GM12891 (cell line): ENCODE results near the gene TBC1D30. TPM values are rescaled to one million over a fixed set of nuclear protein-coding genes. Genes with fewer than 3 reads are reported as not detected.
A peak's percentile ranks its signal among the peaks of the same experiment; 100 is the strongest.
"Not testable (repeated sequence)": the region's sequence is repeated elsewhere in the genome, so short reads cannot be mapped to it uniquely, and the experiment has no call there.

Experiments used
- DNase-seq: peaks from one replicate; pipeline ENCODE4 v3.0.0; 2011; ENCODE audit warnings: low spot score; ENCODE audit not compliant: insufficient read length
- FAIRE-seq: peaks from 2 replicates; lab custom pipeline; 2011; peaks lifted over from hg19 to GRCh38; lab: Jason Lieb, UNC
- PAX5 ChIP-seq: IDR thresholded peaks from 2 replicates; pipeline ENCODE4 v1.6.1; 2011; ENCODE audit warnings: low read length, moderate library complexity, mild to moderate bottlenecking; ENCODE audit not compliant: insufficient read depth, severe bottlenecking
- POLR2A ChIP-seq: IDR thresholded peaks from 2 replicates; pipeline ENCODE4 v1.6.1; 2011; ENCODE audit warnings: low read depth, low read length, control low read depth
- POLR2AphosphoS5 ChIP-seq: IDR thresholded peaks from 2 replicates; pipeline ENCODE4 v1.6.1; 2011; ENCODE audit warnings: low read depth, low read length, control low read depth
- POU2F2 ChIP-seq: IDR thresholded peaks from 2 replicates; pipeline ENCODE4 v1.6.1; 2011; ENCODE audit warnings: low read depth, mild to moderate bottlenecking, control low read depth, low read length, moderate library complexity
- SPI1 ChIP-seq: IDR thresholded peaks from 2 replicates; pipeline ENCODE4 v1.6.1; 2011; ENCODE audit warnings: low read depth, low read length, control low read depth
- TAF1 ChIP-seq: IDR thresholded peaks from 2 replicates; pipeline ENCODE4 v1.6.1; 2011; ENCODE audit warnings: low read depth, low read length, control low read depth
- polyA plus RNA-seq: library from polyadenylated mRNA; unstranded; fragments of >200 nt; gene quantifications from one replicate; pipeline ENCODE4 v1.2.1, GENCODE V29; 2012; ENCODE audit warnings: low read depth, missing spikeins, inconsistent platforms; ENCODE audit not compliant: missing spikeins

Gene TBC1D30, protein sequence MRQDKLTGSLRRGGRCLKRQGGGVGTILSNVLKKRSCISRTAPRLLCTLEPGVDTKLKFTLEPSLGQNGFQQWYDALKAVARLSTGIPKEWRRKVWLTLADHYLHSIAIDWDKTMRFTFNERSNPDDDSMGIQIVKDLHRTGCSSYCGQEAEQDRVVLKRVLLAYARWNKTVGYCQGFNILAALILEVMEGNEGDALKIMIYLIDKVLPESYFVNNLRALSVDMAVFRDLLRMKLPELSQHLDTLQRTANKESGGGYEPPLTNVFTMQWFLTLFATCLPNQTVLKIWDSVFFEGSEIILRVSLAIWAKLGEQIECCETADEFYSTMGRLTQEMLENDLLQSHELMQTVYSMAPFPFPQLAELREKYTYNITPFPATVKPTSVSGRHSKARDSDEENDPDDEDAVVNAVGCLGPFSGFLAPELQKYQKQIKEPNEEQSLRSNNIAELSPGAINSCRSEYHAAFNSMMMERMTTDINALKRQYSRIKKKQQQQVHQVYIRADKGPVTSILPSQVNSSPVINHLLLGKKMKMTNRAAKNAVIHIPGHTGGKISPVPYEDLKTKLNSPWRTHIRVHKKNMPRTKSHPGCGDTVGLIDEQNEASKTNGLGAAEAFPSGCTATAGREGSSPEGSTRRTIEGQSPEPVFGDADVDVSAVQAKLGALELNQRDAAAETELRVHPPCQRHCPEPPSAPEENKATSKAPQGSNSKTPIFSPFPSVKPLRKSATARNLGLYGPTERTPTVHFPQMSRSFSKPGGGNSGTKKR
- 2.1 TPM for polyA plus RNA-seq

DNA sequence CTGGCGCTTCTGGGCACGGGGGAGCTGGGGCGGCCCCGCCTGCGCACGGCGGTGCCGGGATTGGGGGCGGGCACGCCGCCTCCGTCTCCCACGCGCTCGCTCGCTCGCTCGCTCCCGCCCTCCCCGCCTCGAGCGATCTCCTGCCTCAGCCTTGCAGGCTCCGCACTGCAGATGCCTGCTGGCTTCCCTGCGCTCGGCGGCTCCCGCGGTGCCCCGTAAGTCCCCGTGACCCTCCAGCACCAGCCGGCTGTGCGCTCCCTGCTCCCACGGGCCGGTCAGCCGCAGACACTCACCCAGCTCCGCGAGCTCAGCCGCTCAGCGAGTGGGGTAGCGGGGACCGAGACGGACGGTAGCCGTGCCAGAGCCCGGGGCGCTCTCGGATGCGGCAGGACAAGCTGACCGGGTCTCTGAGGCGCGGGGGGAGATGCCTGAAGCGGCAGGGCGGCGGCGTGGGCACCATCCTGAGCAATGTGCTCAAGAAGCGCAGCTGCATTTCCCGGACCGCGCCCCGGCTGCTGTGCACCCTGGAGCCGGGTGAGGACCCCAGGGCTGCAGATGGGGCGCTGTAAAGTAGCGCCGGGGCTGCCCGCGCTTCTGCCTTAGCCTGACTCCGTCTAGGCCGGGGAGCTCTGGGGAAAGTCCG is at the start of gene TBC1D30:
Gene TBC1D30 (plus strand): TSS at position 148 of the 643 bp plus-strand sequence. CDS start 233 bp downstream, at position 381.
- peak; percentile 41 for DNase-seq
- TF ChIP-seq POLR2A, result no peak
- TF ChIP-seq POLR2AphosphoS5, result no peak
- TF ChIP-seq SPI1, result no peak
- no peak for TF ChIP-seq TAF1
- no peak for TF ChIP-seq POU2F2
- no peak for TF ChIP-seq PAX5
- FAIRE-seq, result peak; percentile 81

DNA sequence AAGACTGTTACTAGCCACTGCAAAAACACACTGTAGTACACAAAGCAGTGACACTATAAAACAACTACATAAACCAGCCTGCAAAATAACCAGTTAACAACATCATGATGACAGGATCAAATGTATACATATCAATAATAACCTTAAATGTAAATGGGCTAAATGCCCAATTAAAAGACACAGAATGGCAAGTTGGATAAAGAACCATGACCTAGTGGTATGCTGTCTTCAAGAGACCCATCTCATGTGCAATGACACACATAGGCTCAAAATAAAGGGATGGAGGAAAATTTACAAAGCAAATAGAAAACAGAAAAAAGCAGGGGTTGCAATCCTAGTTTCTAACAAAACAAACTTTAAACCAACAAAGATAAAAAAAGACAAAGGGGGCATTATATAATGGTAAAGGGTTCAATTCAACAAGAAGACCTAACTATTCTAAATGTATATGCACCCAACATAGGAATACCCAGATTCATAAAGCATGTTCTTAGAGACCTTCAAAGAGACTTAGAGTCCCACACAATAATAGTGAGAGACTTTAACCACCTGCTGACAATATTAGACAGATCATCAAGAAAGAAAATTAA is 49.2 kb upstream of the TBC1D30 start:
- not testable (repeated sequence) for FAIRE-seq, DNase-seq

DNA sequence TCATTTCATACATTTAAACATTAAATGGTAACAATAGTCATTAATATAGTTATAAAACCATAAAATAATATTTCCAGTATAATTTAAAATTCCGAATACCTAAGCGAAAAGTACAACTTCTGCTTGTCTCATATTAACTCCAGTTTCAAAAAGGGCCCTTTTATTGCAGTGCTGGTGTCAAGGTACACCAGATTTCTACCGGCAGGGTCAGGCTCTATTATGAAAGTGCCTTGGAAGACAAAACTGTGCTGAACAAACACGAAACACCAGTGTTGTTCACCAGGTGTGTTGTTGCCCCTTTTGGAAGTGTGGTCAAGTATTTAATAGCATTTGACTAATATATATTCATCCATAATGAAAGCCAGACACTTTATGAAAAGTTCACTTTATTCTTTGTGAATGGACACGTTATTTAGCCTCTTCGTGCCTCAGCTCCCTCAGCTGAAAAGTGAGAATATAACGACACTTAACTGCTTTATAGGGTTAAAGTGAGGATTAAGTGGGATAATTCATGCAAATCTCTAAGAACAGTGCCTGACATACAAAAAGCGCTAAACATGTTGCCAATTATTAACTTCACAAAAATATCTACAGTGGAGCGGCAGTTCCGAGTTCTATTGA is 45.0 kb upstream of the TBC1D30 start:
- DNase-seq, result no peak
- FAIRE-seq, result no peak
- TF ChIP-seq POLR2A (no peak), SPI1 (no peak), POLR2AphosphoS5 (no peak), POU2F2 (no peak), TAF1 (no peak), PAX5 (no peak)

DNA sequence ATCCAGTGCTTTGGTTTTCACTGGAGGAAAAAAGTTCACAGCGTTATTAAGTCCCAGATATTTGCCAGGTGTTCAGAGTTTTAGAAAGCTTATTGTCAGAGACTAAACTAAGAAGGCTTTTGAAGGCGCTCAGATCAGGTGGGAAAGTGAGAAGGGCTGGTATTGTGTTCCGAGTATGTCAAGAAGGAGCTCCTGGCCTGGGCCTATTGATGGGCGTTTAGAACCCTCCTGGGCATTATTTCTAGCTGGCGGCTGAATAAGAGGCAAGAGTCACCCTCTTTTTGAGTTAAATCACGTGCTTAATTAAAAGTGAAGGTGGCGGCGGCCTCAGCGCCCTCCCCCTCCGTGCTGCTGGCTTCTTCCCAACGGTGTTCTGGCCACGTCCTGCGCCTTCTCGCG is 44.3 kb upstream of the TBC1D30 start:
- TF ChIP-seq TAF1, result no peak
- no peak for TF ChIP-seq SPI1
- TF ChIP-seq POLR2A, result no peak
- TF ChIP-seq PAX5, result no peak
- TF ChIP-seq POLR2AphosphoS5, result no peak
- no peak for TF ChIP-seq POU2F2
- FAIRE-seq (no peak), DNase-seq (no peak)

DNA sequence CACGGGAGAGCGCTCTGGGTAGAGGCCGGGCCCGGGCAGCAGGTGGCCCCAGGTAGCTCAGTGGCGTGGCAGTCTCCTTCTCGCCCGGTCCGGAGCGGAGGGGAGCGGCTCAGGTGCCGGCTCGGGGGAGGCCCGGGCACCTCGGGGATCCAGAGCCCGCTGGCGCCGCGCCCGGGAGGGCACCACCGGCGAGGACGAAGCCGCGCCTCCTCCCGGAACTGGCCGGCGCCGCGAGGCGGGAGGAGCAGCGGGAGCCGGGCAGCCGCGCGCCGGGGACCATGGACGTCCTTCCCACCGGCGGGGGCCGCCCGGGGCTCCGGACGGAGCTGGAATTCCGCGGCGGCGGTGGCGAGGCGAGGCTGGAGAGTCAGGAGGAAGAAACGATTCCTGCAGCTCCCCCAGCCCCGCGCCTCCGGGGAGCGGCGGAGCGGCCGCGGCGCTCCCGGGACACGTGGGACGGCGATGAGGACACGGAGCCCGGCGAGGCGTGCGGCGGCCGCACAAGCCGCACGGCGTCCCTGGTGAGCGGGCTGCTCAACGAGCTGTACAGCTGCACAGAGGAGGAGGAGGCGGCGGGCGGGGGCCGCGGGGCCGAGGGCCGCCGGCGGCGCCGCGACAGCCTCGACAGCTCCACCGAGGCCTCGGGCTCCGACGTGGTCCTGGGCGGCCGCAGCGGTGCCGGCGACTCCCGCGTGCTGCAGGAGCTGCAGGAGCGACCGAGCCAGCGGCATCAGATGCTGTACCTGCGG is 43.7 kb upstream of the TBC1D30 start:
- no peak for FAIRE-seq
- TF ChIP-seq POLR2A (no peak), SPI1 (no peak), TAF1 (no peak)
- DNase-seq, result peak; percentile 30

DNA sequence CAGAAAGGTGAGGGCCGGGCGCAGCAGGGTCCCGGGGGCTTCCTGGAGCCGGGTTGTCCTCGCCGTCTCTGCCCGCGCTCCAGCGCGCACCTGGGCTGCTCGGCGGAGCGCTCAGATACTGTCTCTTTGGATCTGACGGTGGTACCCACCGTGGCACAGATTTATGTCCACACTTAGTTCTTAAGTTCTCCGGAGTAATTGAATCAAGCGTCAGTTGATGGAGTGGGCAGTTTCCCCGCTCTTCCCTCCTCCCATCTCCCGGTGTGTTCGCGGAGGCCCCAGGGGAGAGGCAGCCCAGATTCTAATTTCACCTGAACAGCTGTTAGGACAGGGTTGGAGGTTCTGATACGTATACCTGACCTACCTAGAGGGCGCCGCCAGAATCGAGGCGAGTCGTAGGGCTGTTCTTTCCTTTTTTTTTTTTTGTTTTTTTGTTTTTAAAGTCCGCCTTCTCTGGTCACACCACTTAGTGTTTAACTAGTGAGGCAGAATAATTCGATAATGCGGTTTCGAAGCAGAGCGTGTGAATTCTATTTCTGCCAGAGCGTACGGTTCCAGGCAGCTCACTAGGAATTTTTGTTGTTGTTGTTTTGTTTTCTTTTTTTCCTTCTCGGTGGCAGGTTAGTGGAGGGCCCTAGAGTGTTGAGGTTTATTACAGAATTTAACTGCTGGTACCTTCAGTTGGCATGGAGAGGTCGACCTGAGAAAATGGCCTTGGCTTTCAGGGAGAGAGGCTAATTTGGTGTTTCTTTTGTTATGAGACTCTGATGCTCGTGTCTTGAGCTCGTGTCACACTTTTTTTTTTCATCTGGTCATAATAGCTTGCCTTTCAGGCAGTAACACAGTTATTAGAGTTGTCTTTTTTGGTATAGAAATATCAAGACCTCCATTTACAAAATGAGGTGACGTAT is 42.9 kb upstream of the TBC1D30 start:
- DNase-seq (no peak), FAIRE-seq (no peak)
- TF ChIP-seq POLR2A, result no peak
- no peak for TF ChIP-seq TAF1
- no peak for TF ChIP-seq PAX5
- no peak for TF ChIP-seq POU2F2
- no peak for TF ChIP-seq SPI1
- no peak for TF ChIP-seq POLR2AphosphoS5

DNA sequence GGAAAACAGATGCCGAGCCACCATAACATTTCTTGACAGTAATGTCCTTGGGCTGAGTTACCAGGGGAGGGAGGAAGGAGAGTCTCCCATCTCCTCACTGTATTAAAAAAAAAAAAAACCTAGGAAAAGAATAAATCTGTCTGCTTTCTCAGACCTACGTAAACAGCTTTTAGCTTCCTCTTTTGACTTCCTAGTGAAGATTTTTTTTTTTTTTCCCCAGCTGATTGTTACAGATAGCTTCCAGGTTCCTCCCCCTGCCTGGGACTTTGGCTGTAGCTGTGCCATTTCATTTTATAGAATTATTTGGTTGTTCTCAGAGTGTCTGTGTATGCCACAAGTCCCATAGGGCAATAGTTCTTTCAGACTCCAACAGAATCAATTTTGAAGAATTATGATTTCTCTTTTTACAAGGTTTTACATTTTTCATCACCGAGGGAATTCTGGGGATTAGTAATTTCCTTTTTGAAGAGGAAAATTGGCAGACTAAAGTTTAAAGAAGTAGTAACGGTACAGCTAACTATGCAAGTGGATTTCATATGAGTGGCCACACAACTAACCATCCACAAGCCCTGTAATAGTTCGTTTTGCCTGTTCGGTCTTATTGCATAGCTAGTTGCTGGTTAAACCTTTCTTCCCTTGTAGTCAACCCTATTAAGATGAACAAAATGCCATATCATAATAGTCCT is 42.1 kb upstream of the TBC1D30 start:
- DNase-seq, result no peak
- FAIRE-seq, result no peak
- TF ChIP-seq PAX5 (no peak), SPI1 (no peak), POLR2AphosphoS5 (no peak), POU2F2 (no peak), POLR2A (no peak), TAF1 (no peak)
